ENCODE measurements around the gene MUC13.
A peak's percentile ranks its signal among the peaks of the same experiment; 100 is the strongest.

The MUC13 gene

DNA sequence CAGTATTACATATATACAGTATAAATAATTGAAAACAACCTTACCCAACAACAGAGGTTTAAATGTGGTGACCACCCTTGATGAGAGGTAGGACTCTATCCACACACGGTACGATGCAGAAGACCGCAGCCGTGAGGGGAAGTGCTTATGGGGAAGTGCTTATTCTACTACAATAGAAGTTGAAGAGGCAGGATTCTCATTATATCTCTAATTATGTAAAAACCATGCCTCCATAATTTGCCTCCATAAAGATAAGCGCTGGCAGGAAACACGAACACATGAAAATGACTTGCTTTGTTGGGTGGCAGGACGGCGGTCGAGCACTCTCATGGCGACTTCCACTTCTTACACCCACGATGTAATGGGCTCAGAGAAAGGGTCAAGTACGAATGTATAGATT, 7.2 kb upstream of the MUC13 start:
- DNase-seq: no peak

DNA sequence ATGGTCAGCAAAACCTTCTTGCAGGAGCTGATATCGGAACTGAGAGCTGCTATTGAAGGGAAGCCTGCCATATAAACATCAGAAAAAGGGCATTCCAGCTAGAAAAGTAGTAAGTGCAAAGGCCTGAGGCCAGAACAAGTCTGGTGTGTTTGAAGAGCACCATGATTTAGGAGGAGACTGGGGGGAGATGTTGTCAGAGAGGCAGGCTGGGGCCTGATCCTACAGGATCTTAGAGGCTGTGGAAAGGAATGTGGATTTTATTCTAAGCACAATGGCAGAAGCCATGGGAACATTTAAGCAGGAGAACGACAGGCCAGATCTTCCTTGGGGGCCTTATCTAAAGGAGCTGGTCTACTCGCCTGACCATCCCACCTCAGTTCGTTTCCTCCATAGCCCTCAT, 5.1 kb upstream of the MUC13 start:
- DNase-seq: no peak

DNA sequence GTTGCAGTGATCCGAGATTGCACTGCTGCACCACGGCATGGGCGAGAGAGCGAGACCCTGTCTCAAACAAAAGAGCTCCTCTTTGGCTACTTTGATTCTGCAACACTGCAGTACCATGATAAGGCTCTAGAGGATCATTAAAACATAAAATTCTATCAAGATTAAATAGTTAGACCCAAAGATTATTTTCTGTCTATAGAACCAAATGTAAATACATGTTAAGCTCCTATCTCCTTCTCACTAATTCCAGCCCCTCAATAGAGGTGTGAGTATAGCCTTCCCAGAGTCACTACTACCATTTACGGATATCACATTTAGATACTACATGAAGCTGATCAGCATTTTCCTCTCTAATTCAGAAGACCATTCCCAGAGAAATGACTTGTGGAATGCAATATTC, 4.3 kb upstream of the MUC13 start:
- DNase-seq: no peak

DNA sequence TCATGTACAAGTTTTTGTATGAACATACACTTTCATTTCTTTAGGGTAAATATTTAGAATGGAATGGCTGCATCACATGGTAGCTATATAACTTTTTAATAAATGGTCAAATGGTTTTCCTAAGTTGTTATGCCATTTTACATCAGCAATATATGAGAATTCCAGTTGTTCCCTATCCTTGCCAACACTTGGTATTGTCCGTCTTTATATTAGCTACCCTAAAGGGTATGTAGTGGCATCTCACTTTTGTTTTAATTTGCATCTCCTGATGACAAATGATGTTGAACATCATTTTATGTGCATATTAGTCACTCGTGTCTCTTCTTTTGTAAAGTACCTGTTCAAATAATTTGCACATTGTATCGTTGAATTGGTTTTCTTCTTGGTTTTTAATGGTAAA, 2.5 kb upstream of the MUC13 start:
- no peak for DNase-seq

DNA sequence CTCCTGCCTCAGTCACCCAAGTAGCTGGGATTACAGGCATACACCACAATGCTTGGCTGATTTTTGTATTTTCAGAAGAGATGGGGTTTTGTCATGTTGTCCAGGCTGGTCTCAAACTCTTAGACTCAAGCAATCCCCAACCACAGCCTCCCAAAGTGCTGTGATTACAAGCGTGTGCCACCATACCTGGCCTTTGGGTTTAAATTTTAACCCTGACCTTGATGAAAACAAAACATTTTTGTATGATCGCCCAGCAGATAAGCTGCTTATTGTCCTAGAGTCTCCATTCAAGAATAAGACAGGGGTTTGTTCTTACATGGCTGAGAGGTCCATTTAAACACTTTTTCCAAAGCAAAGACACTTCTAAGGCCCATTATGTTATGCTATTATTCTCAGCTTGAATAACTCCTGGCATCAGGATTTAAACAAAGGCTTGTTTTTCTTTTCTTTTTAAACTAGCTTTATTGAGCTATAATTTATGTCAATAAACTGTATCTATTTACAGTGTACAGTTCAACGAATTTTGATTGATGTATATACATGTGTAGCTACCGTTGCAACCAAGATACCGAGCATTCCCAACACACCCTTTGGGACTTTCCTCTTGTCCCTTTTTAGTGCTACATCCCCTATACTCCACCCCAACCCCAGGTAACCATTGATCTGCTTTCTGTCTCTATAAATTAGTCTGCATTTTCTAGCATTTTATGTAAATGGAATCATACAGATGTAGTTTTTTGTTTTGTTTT, 1.4 kb upstream of the MUC13 start:
- DNase-seq: no peak

DNA sequence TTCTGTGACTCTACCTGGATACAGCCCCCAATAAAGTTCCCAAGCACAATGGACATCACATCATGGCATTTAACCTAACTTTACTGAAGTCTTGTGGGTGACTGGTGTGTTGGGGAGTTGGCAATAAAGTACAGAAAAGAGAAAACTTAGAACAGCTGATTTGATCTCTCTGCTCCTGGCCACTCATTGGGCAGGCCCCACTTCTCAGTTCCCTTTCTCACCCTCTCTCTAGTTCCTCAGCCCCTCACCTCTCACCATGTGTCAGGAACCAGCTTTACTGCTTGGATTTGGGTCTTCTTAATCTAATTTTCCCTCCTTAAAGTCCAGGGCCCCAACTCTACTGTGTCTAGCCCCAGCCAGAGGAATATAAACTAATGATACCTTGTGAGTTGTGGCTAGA, 713 bp upstream of the MUC13 start:
- no peak for DNase-seq

DNA sequence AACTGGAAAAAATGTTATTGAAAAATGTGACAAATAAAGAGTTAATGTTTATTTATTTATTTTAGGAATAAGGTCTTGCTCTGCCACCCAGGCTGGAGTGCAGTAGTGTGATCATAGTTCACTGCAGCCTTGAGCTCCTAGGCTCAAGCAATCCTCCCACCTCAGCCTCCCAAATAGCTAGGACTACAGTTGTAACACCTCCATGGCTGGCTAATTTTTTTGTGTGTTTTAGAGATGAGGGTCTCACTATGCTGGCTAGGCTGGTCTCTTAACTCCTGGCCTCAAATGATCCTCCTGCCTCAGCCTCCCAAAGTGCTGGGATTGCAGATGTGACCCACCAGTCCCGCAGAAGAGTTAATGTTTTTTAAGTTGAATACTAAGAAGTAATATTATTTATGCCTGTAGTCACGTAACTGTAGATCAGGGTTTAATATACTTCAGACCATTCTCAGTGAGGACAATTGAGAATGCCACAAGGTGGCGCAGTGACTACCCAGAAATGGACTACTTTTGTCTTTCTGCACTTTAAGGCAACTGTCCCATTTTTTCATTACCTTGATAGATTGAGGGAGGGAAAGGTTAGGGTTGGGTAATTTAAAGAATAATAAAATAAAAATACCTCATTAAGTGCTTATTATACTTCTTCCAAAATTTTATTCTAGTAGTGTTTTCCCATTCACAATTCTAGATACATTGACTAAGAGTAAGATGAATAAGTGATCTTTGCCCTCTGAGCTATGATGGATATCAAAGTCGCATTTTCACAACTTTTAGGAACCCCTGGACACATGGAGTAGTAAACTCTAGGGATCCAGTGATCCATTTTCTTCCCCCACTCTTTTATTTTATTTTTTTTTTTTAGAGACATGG, 6.0 kb downstream of the MUC13 start:
- DNase-seq: peak; percentile 19

DNA sequence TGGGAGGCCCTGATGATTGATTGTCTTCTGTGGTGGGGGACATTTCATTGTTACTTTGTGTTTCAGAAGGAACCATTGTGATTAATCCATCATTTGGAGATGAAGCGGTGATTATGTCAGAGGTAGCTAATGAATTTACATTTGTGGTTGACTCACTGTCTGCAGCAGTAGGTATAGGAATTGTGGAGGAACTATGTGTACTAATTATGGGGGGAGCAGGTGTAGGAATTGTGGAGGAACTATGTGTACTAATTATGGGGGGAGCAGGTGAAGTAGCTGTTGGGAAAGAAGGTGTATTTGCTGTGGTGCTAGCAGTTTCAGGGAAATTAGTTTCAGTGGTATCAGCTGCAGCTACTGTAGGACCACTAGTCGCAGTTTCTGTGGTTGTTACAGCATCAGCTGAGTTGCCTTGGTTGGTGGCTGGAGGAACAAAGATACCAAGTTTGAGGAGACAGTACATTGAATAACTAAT, 6.9 kb downstream of the MUC13 start:
- no peak for DNase-seq

DNA sequence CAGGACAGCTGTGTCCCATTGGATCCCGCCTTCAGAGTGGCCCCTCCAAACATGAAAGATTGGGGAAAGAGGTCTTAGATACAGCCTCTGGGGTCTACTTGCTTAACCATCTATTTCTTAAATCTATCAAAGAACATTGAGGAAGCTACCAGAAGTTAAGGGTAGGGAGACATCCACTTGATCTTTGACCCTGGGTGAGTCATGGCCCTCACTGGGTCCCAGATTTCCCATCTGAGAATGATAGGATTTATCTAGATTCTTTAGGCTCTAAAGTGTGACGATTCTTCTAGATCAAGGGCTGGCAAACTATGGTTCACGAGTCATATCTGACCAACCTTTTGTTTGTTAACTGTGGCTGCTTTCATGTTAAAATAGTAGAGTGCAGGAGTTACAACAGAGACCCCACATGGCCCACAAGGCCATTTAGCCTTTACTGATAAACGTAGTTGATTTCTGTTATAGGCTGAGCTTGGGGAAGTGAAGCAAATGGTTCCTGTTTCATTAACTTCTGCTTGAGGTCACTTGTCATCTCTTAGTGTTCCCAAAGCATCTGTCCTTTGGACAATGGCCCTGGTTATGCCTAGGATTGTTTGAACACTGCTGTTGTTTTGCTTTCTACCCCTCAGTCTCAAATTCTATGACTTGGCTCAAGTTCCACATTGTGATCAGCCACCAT, 8.0 kb downstream of the MUC13 start:
- no peak for DNase-seq

DNA sequence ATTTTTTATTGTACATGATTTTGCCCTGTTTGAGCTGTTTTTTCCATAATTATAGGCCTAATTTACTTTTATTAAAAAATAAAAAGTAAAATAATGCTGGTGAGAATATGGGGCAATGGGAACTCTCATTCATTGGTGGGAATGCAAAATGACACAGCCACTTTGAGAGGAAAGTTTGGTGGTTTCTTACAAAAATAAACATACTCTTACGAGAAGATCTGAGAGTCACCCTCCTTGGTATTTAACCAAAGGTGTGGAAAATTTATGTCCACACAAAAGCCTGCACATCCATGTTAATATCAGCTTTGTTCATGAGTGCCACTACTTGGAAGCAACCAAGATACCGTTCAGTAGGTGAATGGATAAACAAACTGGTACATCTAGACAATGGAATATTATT, 9.8 kb downstream of the MUC13 start:
- no peak for DNase-seq

DNA sequence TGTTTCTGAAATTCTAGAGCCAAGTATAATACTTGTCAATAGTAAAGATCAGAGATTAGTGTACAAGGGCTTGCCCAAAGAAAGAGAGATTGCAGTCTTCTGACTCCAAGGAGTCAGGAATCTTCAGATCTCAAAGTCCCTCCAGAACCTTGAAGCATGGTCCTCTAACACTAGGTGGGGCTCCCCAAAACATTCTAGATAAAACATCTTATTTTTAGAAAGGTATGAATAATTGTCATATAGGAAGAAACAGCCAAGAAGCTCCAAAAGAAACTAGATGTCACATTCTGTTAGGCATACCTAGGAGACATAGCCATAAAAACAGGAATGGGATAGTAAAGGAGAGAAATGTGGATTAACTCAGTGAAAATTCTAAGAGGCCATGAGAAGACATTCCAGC, 10.7 kb downstream of the MUC13 start:
- no peak for DNase-seq

DNA sequence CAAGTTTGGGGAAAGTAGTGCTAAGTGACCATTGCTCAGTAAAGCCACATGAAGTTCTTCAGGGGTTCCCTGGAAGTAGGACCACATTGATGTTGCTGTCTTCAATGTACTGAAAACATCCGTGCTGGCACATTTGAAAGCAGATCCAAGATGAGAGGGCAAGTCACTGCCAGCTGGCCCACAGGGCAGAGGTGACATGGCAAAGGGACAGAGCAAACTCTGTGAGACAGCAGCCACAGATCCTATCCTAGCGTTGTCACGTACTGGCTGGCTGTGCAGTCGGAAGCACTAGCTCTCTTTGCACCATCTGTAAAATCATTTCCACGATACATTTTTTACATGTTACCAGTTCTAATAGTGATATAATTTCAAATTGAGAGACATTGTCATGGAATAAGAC, 13.8 kb downstream of the MUC13 start:
- DNase-seq: no peak

DNA sequence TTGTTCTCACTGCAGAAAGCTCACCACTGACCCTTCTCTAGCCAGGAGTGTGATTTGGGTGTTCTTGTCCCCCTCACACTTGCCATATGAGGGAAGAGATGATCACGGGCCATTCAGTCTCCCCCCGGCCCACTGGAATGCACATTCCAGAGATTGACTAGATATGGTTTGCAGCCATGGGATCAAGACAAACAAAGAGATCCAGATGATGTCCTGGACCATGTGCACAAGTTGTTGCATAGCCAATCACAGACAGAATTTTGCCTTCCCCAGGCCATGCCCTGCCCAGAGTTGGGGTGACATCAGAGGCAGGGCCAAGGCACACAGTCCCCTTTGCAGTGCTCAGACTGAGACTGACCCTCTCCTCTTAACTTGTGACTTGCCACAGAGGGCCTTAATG, 14.8 kb downstream of the MUC13 start:
- no peak for DNase-seq

DNA sequence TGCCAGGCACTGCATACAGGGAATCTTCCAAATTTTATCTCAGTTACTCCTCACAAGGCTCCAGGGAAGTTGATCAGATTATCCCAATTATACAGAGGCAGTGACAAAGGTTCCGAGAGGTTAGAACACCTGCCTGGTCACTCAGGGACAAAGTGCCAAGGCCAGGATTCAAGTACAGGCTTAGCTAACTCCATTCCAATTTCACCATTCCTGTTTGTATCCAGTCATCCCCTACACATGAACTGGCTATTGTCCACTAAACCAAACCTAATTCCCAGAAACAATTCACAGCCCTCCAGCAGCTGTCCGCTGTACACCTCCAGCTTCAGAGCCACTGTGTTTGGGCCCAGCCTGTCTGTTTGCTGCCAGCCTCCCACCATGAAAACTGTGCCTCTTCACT, 16.0 kb downstream of the MUC13 start:
- DNase-seq: no peak

DNA sequence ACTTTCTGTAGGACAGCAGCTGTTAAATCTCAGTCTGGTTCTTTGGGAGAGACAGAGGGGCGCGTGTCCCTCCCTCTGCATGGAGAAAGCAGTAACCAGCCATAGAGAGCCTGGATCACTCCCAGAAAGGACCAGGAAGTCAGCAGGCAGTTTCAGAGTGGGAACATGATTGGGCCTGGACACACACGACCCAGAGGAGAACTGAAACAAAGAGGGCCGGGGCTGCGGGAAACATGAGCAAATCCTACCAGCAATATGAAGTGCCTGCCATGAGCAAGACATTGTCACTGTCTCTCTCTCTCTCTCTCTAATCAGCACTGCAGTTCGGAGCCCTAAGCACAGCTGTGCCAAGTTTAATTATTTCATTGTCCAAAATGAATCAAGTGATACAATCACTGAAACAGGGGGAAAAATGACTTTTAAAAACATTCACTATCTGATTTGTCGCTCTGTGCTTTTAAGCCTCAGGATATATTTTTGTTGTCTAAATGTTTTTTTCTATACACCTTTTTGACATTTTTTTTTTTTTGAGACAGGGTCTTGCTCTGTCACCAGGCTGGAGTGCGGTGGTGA, 17.6 kb downstream of the MUC13 start:
- no peak for DNase-seq

DNA sequence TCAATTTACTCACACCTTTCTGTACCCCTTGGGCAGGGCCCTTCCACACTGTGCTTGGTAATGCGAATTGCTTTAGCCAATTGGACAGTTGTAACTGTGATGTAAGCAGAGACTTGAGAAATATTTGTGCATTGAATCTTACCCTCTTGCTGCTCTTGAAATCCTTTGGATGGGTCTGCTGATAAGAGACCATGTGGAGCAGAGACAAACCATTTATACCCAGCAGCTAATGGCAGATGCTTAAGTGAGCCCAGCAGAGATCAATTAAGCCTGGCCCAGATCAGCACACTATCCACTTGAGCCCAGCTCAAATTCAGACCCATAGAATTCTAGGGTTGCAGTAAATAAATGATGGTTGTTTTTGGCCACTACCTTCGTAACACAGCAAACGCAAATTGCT, 19.3 kb downstream of the MUC13 start:
- DNase-seq: no peak

DNA sequence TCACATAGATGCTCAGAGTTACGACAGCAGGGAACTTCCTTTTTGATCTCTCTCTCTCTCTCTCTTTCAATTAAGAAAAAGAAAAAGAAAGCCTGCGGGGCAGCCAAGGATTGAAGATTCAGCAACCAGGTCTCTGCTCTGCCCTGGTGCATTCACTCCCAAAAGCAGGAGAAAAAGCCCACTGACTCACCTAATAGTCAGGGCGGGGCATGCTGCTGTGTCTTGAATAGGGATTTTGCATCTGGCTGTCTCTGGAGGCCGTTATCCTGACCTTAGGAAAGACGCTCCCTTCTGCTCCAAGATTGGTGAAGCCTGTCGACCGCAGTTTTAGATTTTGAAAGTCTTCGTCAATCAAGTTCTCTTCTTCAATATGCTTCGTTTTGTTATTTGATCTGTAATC, 26.6 kb downstream of the MUC13 start:
- no peak for DNase-seq

DNA sequence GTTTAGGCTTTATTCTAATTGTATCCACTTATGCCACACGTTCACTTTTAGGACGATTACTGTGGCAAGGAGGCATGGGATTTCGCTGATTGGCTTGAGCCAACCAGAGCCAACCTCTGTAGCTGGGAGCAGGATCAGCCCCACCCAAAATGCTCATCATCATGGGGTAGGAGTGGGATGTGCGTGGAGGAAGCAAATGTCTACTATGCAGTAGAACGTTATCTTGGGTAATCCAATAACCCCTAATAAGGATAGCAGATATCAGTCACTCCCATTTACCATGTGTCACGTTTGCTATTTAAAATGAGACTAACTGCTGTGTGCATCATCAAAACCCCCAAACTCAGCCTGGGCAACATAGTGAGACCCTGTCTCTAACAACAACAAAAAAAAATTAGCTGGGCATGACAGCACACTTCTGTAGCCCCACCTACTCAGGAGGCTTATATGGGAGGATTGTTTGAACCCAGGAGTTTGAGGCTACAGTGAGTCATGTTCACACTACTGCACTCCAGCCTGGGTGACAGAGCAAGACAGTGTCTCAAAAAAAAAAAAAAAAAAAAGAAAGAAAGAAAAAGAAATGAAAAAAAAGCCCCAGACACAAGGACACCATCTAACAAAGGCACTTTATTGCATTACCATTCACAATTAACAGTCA, 29.6 kb downstream of the MUC13 start:
- no peak for DNase-seq

DNA sequence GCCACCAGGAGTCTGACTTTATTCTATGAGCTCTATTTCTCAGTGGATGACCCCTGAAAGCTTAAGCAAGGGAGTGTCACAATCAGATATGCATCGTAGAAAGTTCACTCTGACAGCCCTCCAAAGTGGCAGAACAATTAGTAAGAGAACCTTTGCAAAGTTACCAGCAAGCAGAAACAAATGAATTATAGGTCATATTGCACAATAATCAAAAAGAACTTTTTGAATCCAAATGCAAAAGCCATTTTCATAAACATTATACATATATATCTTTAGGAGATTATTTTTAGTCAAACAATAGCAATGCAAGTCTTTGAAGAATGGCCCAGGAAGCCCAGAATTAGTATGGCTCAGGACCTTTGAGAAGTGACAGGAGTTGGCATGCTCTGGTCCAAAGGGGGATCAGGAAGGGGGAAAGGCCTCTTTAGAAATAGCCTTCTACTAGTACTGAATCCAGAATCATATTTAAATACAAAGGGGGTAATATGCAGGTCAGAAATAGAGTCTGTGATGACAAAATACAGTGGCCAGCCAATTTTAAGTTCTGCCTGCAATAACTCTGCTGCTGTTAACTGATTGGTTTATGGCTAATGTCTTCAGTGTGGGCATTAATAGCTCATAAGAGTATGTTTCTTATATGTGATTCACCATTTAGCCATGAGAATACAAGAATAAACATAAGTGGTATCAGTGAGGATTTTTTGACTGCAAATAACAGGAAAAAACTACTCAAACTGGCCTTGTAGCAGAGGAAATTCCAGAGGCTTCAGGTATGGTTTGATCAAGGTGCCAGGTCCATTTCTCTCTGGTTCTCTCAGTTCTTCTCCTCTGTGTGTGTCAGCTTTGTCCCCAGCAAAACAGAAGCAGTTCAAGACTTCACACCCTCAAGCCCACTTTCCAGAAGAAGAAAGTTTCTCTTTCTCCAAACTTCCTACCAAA, 30.4 kb downstream of the MUC13 start:
- no peak for DNase-seq

DNA sequence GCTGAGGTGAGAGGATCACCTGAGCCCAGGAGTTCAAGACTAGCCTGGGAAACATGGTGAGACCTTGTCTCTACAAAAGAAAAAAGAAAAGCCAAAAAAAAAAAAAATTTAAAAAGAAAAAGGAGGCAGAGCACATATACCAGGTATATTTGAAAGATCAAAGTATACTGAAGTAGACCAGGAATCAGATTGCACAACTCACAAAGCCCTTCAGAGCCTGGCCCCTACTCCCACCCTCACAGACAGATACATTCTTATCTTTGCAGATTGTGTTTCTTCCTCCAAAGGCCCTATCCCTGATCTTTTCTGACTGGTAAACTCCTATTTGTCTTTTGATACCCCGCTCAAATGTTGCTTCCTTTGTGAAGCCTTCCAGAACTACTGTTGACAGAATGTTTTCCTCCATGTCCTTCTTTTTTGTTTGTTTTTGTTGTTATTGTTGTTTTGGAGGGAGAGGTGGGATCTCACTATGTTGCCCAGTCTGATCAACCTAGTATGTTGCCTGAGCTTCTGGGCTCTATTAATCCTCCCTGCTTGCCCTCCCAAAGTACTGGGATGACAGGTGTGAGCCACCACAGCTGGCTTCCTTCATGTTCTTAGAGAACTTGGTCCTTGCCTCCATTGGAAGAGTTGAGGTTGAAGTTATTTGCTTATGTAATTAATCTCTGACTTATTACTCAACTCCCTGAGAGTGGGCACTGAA, 37.6 kb downstream of the MUC13 start:
- DNase-seq: no peak

DNA sequence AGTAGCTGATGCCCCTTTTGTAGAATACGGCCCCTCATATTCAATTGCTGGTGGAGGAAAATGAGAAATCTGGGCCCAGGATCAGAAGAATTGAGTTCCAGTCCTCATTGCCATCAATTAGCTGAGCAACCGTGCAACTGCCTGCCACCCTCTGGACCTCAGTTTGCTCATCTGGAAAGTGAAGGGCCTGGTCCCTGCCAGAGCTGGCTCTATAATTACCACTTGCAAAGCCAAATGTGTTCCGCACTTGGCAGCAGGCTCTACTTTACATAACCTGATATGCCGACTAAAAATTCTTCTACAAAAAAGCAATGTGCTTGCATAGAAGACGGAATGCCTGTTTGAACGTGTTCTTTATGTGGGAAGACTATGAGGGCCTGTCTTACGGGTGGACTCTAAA, 38.8 kb downstream of the MUC13 start:
- no peak for DNase-seq

Measured in DMS79 treated with DMSO at 0.1 percent for 48 hours (cell line).